ENCODE data around the gene ELP5. TPM values are rescaled to one million over a fixed set of nuclear protein-coding genes. Genes with fewer than 3 reads are reported as not detected.

ELP5 gene
- total and polyA plus RNA-seq, 5 donors: 37.9 to 100 (median 75.6) TPM

DNA sequence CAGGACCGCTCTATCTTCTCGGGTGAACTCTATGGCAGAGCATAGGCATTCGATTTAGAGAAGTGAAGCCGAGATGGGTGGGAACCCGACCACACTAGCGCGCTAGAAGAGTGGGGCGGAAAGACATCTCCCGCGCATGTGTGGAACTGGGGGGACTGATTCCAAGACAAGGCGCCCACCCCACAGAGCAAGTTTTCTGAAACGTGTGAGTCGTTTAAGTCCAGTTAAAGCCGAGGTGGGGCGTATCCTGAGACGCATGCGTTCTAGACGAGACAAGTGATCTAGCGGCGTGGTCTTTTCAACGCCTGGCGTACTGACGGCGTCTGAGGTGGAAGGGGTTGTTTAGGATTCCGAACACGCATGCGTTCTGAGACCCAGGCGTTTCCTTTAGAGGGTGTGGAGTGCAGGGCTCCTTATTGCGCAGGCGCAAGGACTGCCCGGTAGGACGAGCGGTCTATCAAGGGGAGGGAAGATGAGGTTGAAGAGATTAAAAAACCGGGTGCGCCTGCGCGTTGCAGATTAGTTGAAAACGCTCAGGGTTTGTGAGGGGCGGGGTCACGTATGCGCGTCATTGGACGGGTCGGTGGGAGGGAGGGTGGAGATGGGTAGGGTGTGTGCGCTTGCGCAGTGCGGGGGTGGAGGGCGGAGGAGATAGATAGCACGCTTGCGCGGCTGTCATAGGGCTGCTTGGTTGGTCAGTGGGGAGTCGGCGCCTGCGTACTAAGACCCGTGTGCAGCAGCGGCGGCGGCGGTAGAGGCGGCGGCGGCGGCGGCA is 55.1 kb downstream of the ELP5 start, which contains the start of gene EIF5A:
TSS of gene EIF5A (plus strand) at position 718 of the 775 bp plus-strand sequence. CDS start 2,008 bp downstream, outside the sequence.
- under 1% methylated on average over 64 of the region's 64 CpGs for whole genome bisulfite sequencing
- H3K4me1 ChIP-seq (ENCODE audit: control insufficient read depth, insufficient read depth, low read length): peaks cover 3% of the 10 kb centered on the region
- H3K9me3 ChIP-seq (ENCODE audit: control insufficient read depth, low read length): no peaks in the 10 kb centered on the region
- no peaks in the 10 kb centered on the region for H3K27me3 ChIP-seq (ENCODE audit: control insufficient read depth, insufficient read depth)
- intact Hi-C loops (cut with DNase I): no loop called here
- DNase-seq (peak; percentile 100), ATAC-seq (peak; percentile 94 to 96)
- H3K27ac ChIP-seq (ENCODE audit: low read length): peak within 1 kb of the TSS; percentile 89
- peak within 1 kb of the TSS; percentile 83 for H3K4me3 ChIP-seq (ENCODE audit: low read length)

DNA sequence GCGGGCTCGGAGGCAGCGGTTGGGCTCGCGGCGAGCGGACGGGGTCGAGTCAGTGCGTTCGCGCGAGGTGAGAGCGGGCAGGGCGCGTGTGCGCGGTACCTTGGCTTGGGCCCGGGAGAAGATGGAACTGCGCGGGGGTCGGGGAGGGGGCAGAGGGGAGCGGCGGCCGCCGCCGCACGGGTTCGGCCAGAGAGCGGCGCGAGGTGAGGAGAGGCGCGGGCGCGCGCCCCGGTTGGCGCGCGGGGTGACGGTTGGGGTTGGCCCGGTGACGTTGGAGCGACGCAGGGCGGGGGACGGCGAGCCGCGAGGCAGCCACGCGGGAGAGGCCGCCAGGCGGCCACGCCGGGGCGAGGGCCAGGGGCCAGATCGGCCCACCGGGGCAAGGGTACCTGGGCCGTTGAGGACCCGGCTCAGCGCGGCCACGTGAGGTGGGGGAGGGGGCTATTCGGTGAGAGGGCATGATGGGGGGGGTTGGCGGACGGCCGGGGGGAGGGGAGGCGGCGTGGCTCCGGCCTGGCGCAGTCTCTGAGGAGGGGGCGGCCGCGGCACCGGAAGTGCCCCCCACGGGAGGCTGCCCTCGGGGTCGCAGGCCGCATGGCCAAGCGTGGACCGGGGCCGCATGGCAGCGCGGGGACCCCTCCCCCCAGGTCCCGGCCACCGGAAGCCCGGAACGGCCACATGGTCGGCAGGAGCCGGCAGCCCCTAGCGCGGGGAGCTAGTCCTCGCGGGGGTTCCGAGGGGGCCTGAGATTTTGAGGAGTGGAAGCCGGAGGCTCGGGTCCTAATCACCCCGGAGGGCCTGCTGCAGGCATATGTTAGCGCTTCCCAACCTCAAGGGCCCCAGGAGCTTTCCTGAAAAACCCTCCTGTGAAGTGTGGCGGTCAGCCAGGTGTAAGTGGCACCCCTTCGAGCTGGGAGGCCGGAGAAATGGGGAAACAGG is 55.9 kb downstream of the ELP5 start:
- H3K4me1 ChIP-seq (ENCODE audit: control insufficient read depth, insufficient read depth, low read length): peaks cover 3% of the 10 kb centered on the region
- intact Hi-C loops (cut with DNase I): no loop called here
- ATAC-seq: peak; percentile 21 to 22

DNA sequence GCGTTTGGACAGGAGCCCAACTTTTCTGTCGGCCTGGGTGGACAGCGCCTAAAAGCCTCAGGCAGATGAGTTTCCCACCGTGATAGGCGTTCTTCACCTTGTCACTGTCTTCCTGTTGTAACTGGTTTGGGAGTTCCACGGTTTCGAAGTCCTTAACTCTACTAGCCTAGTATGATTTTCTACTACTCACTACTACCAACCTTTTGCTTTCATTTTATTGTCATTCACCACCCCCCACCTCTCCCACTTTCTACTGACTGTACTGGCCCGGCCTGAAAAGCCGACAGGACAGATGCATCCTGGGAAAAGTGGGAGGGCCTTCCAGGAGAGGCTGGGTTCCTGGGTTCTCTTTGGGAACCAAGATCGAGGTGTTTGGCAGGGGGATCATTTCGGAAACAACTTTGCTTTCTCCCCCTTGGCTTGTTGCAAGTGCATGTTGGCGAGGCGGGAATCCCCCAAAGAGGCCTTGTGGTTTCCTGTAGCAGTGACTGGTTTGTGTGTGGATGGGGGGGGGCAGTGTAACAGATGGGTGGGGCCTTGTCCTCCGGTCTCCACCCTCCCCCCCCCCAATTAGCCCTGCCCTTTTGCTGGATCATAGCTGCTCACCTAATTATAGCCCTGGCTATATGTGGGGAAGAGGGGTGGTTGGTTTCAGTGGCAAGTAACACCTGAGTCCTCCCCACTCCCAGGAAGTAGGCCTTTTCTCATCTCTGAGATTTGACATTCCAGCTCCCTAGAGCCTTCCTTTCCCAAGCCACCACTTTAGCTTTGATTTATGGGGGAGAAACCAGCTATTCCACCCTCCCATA is 56.8 kb downstream of the ELP5 start:
- Histone ChIP-seq H3K27ac (ENCODE audit: low read length) (peak overlapping the region; percentile 89), H3K4me3 (ENCODE audit: low read length) (peak overlapping the region; percentile 83), H3K9me3 (ENCODE audit: control insufficient read depth, low read length) (no peaks in the 10 kb centered on the region), H3K4me1 (ENCODE audit: control insufficient read depth, insufficient read depth, low read length) (peaks cover 3% of the 10 kb centered on the region), H3K27me3 (ENCODE audit: control insufficient read depth, insufficient read depth) (no peaks in the 10 kb centered on the region)
- peak; percentile 74 to 83 (median 78) for DNase-seq
- ATAC-seq: peak in 1 of 2 donors; percentile 37
- intact Hi-C loops (cut with DNase I): no loop called here
- WGBS: 1% methylated on average over 14 of the region's 14 CpGs

More for the DNA sequence above, 55.9 kb downstream of the ELP5 start:
- no peaks in the 10 kb centered on the region for H3K27me3 ChIP-seq (ENCODE audit: control insufficient read depth, insufficient read depth)
- WGBS: under 1% methylated on average over 104 of the region's 104 CpGs
- DNase-seq: peak; percentile 70 to 88 (median 85)
- H3K9me3 ChIP-seq (ENCODE audit: control insufficient read depth, low read length): no peaks in the 10 kb centered on the region
- peak overlapping the region; percentile 83 for H3K4me3 ChIP-seq (ENCODE audit: low read length)
- H3K27ac ChIP-seq (ENCODE audit: low read length): peak overlapping the region; percentile 89

Small RNAs within 50 kb of the gene (microRNA-seq; reads per million reads assigned to microRNA genes)
- 1,048 to 1,352 reads per million in 2 donors for gene MIR324

Other genes starting within 250 kb of the ELP5 start
Only the 30 nearest of the 35 such genes appear.
- gene SLC16A13, start 216.2 kb upstream of the ELP5 start, total RNA-seq: 1 to 10 TPM in 2 of 4 donors, under 1 TPM in 2; 0.91 to 1.1 (median 0.98) TPM
- 1.2 TPM for gene SLC16A13, start 216.2 kb upstream of the ELP5 start, polyA plus RNA-seq
- gene SLC16A11, start 208.1 kb upstream of the ELP5 start, total RNA-seq: 1 to 10 TPM; 3.3 to 5.3 (median 3.7) TPM
- gene SLC16A11, start 208.1 kb upstream of the ELP5 start, polyA plus RNA-seq: 11.3 TPM
- 1 to 10 TPM; 5.2 to 9.5 (median 7.6) TPM for gene CLEC10A, start 172.0 kb upstream of the ELP5 start, total RNA-seq
- gene CLEC10A, start 172.0 kb upstream of the ELP5 start, polyA plus RNA-seq: 1.6 TPM
- under 1 TPM in 3 of 4 donors, not detected in 1; 0.21 to 0.64 (median 0.29) TPM for gene ASGR2, start 137.4 kb upstream of the ELP5 start, total RNA-seq
- 0.14 TPM for gene ASGR2, start 137.4 kb upstream of the ELP5 start, polyA plus RNA-seq
- under 1 TPM; 0.35 to 0.86 (median 0.63) TPM for gene ASGR1, start 72.8 kb upstream of the ELP5 start, total RNA-seq
- gene ASGR1, start 72.8 kb upstream of the ELP5 start, polyA plus RNA-seq: 0.57 TPM
- gene DLG4, start 32.4 kb upstream of the ELP5 start, total RNA-seq: 10 to 100 TPM; 28.7 to 36.2 (median 31.5) TPM
- 23.3 TPM for gene DLG4, start 32.4 kb upstream of the ELP5 start, polyA plus RNA-seq
- gene ACADVL, start 32.3 kb upstream of the ELP5 start, total RNA-seq: 1,000 to 10,000 TPM in 3 of 4 donors, 100 to 1,000 TPM in 1; 896 to 1,154 (median 1,049) TPM
- 1,142 TPM for gene ACADVL, start 32.3 kb upstream of the ELP5 start, polyA plus RNA-seq
- gene DVL2, start 17.7 kb upstream of the ELP5 start, total RNA-seq: 10 to 100 TPM; 20.0 to 26.1 (median 23.4) TPM
- 14.6 TPM for gene DVL2, start 17.7 kb upstream of the ELP5 start, polyA plus RNA-seq
- 10 to 100 TPM; 22.2 to 30.4 (median 24.5) TPM for gene PHF23, start 12.8 kb upstream of the ELP5 start, total RNA-seq
- 18.8 TPM for gene PHF23, start 12.8 kb upstream of the ELP5 start, polyA plus RNA-seq
- 100 to 1,000 TPM; 492 to 540 (median 522) TPM for gene GABARAP, start 9.8 kb upstream of the ELP5 start, total RNA-seq
- gene GABARAP, start 9.8 kb upstream of the ELP5 start, polyA plus RNA-seq: 741 TPM
- 100 to 1,000 TPM; 118 to 124 (median 122) TPM for gene CTDNEP1, start 481 bp upstream of the ELP5 start, total RNA-seq
- 80.1 TPM for gene CTDNEP1, start 481 bp upstream of the ELP5 start, polyA plus RNA-seq
- 1 to 10 TPM; 1.8 to 3.4 (median 2.8) TPM for gene CLDN7, start 10.3 kb downstream of the ELP5 start, total RNA-seq
- 2.9 TPM for gene CLDN7, start 10.3 kb downstream of the ELP5 start, polyA plus RNA-seq
- gene SLC2A4, start 29.5 kb downstream of the ELP5 start, total RNA-seq: 100 to 1,000 TPM in 3 of 4 donors, 10 to 100 TPM in 1; 57.6 to 146 (median 103) TPM
- 83.1 TPM for gene SLC2A4, start 29.5 kb downstream of the ELP5 start, polyA plus RNA-seq
- 1 to 10 TPM; 1.4 to 3.1 (median 1.8) TPM for gene YBX2, start 42.4 kb downstream of the ELP5 start, total RNA-seq
- gene YBX2, start 42.4 kb downstream of the ELP5 start, polyA plus RNA-seq: 5.3 TPM
- gene EIF5A, start 55.4 kb downstream of the ELP5 start, total RNA-seq: 100 to 1,000 TPM; 259 to 311 (median 268) TPM
- 301 TPM for gene EIF5A, start 55.4 kb downstream of the ELP5 start, polyA plus RNA-seq
- 10 to 100 TPM; 65.0 to 76.1 (median 65.8) TPM for gene GPS2, start 63.1 kb downstream of the ELP5 start, total RNA-seq
- 68.4 TPM for gene GPS2, start 63.1 kb downstream of the ELP5 start, polyA plus RNA-seq
- gene NEURL4, start 77.1 kb downstream of the ELP5 start, total RNA-seq: 10 to 100 TPM; 28.3 to 33.4 (median 30.6) TPM
- gene NEURL4, start 77.1 kb downstream of the ELP5 start, polyA plus RNA-seq: 23.8 TPM
- 10 to 100 TPM; 15.0 to 26.4 (median 20.8) TPM for gene ACAP1, start 84.3 kb downstream of the ELP5 start, total RNA-seq
- 8.8 TPM for gene ACAP1, start 84.3 kb downstream of the ELP5 start, polyA plus RNA-seq
- gene KCTD11, start 99.9 kb downstream of the ELP5 start, total RNA-seq: 1 to 10 TPM; 4.7 to 6.7 (median 6.5) TPM
- 7.8 TPM for gene KCTD11, start 99.9 kb downstream of the ELP5 start, polyA plus RNA-seq
- gene TMEM95, start 102.9 kb downstream of the ELP5 start, total RNA-seq: not detected
- not detected for gene TMEM95, start 102.9 kb downstream of the ELP5 start, polyA plus RNA-seq
- gene TNK1, start 128.9 kb downstream of the ELP5 start, total RNA-seq: 1 to 10 TPM; 2.1 to 3.6 (median 3.4) TPM
- 1.7 TPM for gene TNK1, start 128.9 kb downstream of the ELP5 start, polyA plus RNA-seq
- gene PLSCR3, start 142.3 kb downstream of the ELP5 start, total RNA-seq: 10 to 100 TPM; 19.8 to 25.0 (median 22.9) TPM
- gene PLSCR3, start 142.3 kb downstream of the ELP5 start, polyA plus RNA-seq: 25.9 TPM
- gene TMEM256, start 151.9 kb downstream of the ELP5 start, total RNA-seq: 100 to 1,000 TPM in 1 of 4 donors, 10 to 100 TPM in 3; 79.6 to 105 (median 97.3) TPM
- gene TMEM256, start 151.9 kb downstream of the ELP5 start, polyA plus RNA-seq: 210 TPM
- gene NLGN2, start 155.6 kb downstream of the ELP5 start, total RNA-seq: 10 to 100 TPM; 10.7 to 15.7 (median 14.1) TPM
- 6.9 TPM for gene NLGN2, start 155.6 kb downstream of the ELP5 start, polyA plus RNA-seq
- not detected for gene SPEM1, start 168.1 kb downstream of the ELP5 start, total RNA-seq
- not detected for gene SPEM1, start 168.1 kb downstream of the ELP5 start, polyA plus RNA-seq
- gene SPEM2, start 173.4 kb downstream of the ELP5 start, total RNA-seq: not detected
- gene SPEM2, start 173.4 kb downstream of the ELP5 start, polyA plus RNA-seq: not detected
- gene SPEM3, start 176.6 kb downstream of the ELP5 start, total RNA-seq: not detected
- not detected for gene SPEM3, start 176.6 kb downstream of the ELP5 start, polyA plus RNA-seq
- gene TMEM102, start 183.2 kb downstream of the ELP5 start, total RNA-seq: 1 to 10 TPM; 2.2 to 2.5 (median 2.3) TPM
- gene TMEM102, start 183.2 kb downstream of the ELP5 start, polyA plus RNA-seq: 2.1 TPM
- 10 to 100 TPM; 13.9 to 34.8 (median 23.9) TPM for gene FGF11, start 187.3 kb downstream of the ELP5 start, total RNA-seq
- gene FGF11, start 187.3 kb downstream of the ELP5 start, polyA plus RNA-seq: 31.7 TPM
- gene CHRNB1, start 192.8 kb downstream of the ELP5 start, total RNA-seq: 10 to 100 TPM; 11.4 to 15.6 (median 13.1) TPM
- 16.1 TPM for gene CHRNB1, start 192.8 kb downstream of the ELP5 start, polyA plus RNA-seq

Measured in right cardiac atrium (tissue), 5 donors.